ENCODE data around the gene TUBB3. TPM values are rescaled to one million over a fixed set of nuclear protein-coding genes. Genes with fewer than 3 reads are reported as not detected.

The TUBB3 gene
- total RNA-seq, 4 donors from 2014 or later: 2.2 to 9.6 (median 8.0) TPM; not detected in 1

DNA sequence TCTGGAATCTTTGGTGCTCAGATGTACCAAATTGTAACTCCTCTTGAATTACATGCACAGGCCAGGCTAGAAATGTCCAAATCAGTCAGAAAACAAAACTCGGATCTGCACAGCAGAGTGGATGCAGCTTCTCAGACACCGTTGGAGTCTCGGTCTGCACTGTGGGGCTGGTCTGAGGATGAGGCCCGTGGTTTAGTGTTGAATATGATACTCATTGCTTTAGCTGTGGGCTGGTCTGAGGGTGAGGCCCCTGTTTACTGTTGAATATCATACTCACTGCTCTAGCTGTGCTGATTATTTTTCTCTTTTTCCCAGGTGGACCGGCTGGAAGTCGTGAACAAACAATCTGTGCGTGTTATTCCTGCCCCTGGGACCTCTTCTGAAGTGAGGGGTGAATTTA lies 61.1 kb downstream of the TUBB3 start:
- DNase-seq: no peak
- intact Hi-C loops (cut with DNase I): no loop called here
- Histone ChIP-seq H3K4me3 (no peak overlapping the region), H3K27ac (no peak overlapping the region), H3K4me1 (peaks cover 0 to 3% (median 0%) of the 10 kb centered on the region in 3 donors), H3K9me3 (no peaks in the 10 kb centered on the region), H3K36me3 (peaks cover 16 to 95% (median 76%) of the 10 kb centered on the region in 3 donors), H3K27me3 (no peaks in the 10 kb centered on the region)
- WGBS, 2 donors: 83 to 98% methylated on average over 3 to 6 of the region's 7 CpGs
- no peak for TF ChIP-seq POLR2A (IDR thresholded peaks at IDR 0.05)
- TF ChIP-seq, protein P1, sequence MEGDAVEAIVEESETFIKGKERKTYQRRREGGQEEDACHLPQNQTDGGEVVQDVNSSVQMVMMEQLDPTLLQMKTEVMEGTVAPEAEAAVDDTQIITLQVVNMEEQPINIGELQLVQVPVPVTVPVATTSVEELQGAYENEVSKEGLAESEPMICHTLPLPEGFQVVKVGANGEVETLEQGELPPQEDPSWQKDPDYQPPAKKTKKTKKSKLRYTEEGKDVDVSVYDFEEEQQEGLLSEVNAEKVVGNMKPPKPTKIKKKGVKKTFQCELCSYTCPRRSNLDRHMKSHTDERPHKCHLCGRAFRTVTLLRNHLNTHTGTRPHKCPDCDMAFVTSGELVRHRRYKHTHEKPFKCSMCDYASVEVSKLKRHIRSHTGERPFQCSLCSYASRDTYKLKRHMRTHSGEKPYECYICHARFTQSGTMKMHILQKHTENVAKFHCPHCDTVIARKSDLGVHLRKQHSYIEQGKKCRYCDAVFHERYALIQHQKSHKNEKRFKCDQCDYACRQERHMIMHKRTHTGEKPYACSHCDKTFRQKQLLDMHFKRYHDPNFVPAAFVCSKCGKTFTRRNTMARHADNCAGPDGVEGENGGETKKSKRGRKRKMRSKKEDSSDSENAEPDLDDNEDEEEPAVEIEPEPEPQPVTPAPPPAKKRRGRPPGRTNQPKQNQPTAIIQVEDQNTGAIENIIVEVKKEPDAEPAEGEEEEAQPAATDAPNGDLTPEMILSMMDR (IDR thresholded peaks at IDR 0.05): no peak

DNA sequence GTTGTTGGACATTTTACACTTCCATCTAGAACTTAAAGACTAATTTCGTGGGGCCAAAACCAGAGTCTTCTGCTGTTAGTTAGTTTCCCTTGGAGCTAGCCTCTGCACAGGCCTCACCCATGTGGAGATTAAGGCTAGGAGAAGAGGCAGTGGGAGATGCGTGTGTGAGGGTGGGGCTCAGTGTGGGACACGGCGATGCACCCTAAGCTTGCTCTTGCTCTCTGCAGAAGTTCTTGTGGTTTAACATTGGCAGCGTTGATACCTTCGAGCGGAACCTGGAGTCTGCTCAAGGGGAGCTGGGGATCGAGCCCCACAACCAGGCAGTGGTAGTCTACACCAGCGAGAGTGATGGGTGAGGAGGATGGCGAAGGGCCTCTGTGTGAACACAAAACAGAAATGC lies 62.1 kb downstream of the TUBB3 start:
- Histone ChIP-seq H3K4me3 (no peak overlapping the region), H3K4me1 (peaks cover 0 to 4% (median 0%) of the 10 kb centered on the region in 3 donors), H3K27ac (no peak overlapping the region), H3K27me3 (no peaks in the 10 kb centered on the region), H3K9me3 (no peaks in the 10 kb centered on the region), H3K36me3 (peaks cover 12 to 93% (median 71%) of the 10 kb centered on the region in 3 donors)
- no peak for DNase-seq
- WGBS, 2 donors: 91 to 96% methylated on average over 10 of the region's 10 CpGs
- intact Hi-C loops (cut with DNase I): no loop called here
- no peak for TF ChIP-seq POLR2A (IDR thresholded peaks at IDR 0.05)
- TF ChIP-seq, protein P1 (IDR thresholded peaks at IDR 0.05): no peak

Other genes starting within 250 kb of the TUBB3 start
- gene CDK10, start 236.7 kb upstream of the TUBB3 start, total RNA-seq: 10 to 100 TPM; 21.6 to 45.0 (median 39.3) TPM
- gene SPATA2L, start 221.6 kb upstream of the TUBB3 start, total RNA-seq: 10 to 100 TPM in 2 of 4 donors, 1 to 10 TPM in 2; 6.1 to 26.1 (median 8.9) TPM
- gene VPS9D1, start 202.4 kb upstream of the TUBB3 start, total RNA-seq: 10 to 100 TPM in 3 of 4 donors, 1 to 10 TPM in 1; 7.1 to 25.0 (median 13.8) TPM
- 10 to 100 TPM; 18.1 to 43.3 (median 34.1) TPM for gene ZNF276, start 201.8 kb upstream of the TUBB3 start, total RNA-seq
- gene FANCA, start 106.7 kb upstream of the TUBB3 start, total RNA-seq: 10 to 100 TPM in 1 of 4 donors, 1 to 10 TPM in 3; 3.8 to 29.0 (median 6.8) TPM
- gene SPIRE2, start 94.9 kb upstream of the TUBB3 start, total RNA-seq: 1 to 10 TPM; 3.4 to 9.6 (median 4.3) TPM
- 100 to 1,000 TPM in 2 of 4 donors, 10 to 100 TPM in 2; 79.7 to 124 (median 101) TPM for gene TCF25, start 49.8 kb upstream of the TUBB3 start, total RNA-seq
- 1 to 10 TPM; 1.1 to 3.4 (median 2.0) TPM for gene MC1R, start 4.5 kb upstream of the TUBB3 start, total RNA-seq
- 10 to 100 TPM; 43.5 to 63.0 (median 52.4) TPM for gene DEF8, start 25.4 kb downstream of the TUBB3 start, total RNA-seq
- 10 to 100 TPM in 2 of 4 donors, 1 to 10 TPM in 2; 5.8 to 29.2 (median 12.7) TPM for gene DBNDD1, start 96.1 kb downstream of the TUBB3 start, total RNA-seq
- gene PRDM7, start 154.0 kb downstream of the TUBB3 start, total RNA-seq: not detected